ENCODE results near the gene TLE3. TPM values are rescaled to one million over a fixed set of nuclear protein-coding genes. Genes with fewer than 3 reads are reported as not detected.

The TLE3 gene
- total and polyA plus RNA-seq, 2 of the 13 experiments (the other 11 are each of a cell fraction or from before 2014, with no cell fraction given) = 11.9 to 13.8 TPM

DNA sequence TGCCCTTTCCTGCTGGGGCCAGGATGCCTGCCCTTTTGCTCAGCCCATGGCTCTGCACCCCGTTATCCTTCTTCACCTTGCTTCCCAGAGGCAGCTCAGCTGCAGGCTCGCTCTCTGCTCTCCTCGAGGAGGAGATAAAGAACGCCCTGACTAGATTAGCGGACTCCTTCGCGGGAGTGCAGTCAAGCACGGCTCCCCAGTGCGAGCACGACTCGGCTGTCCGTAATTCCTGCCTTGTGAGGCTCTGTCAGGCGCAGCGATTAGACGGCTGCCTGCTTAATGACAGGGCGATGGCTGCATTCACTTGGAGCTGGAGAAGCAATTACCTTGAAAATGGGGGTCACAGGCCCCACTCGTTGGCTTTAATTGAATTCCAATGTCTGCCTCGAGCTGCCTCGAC, 25.9 kb downstream of the TLE3 start:
- no peak overlapping the region for H3K9ac ChIP-seq (ENCODE audit: insufficient read depth, low read depth, low read length)
- no peak overlapping the region for H3K4me3 ChIP-seq (replicated peaks in 1 of 3; ENCODE audit: insufficient read depth in 1 of 3, low read depth in 2 of 3, low read length in 3 of 3)
- H4K20me1 ChIP-seq (ENCODE audit: insufficient read depth, low read length) = peaks cover 43% of the 10 kb centered on the region
- ChIA-PET CTCF (ENCODE audit: low intra/inter-chr PET ratio, low total read pairs) (no interaction called here), POLR2A (no interaction called here)
- H3K79me2 ChIP-seq (ENCODE audit: insufficient read depth, low read length) = no peaks in the 10 kb centered on the region
- intact Hi-C loops (cut with micrococcal nuclease; ENCODE audit: unreplicated experiment) (no loop called here), in situ Hi-C loops (cut with HindIII; ENCODE audit: extremely low pct_ligation_motif_present, low pct_unique_long_range_greater_than_20kb) (no loop called here)
- no peaks in the 10 kb centered on the region for H3K27me3 ChIP-seq (ENCODE audit: control insufficient read depth in 1 of 2, insufficient read depth in 2 of 2, low read length in 2 of 2)
- no peaks in the 10 kb centered on the region for H3K9me3 ChIP-seq (ENCODE audit: low read length)
- DNase-seq (ENCODE audit: low spot score) (no peak), FAIRE-seq (no peak), ATAC-seq (no peak)
- TF ChIP-seq CBX1 (IDR thresholded peaks at IDR 0.05; ENCODE audit: low read depth) = no peak
- no peak for TF ChIP-seq ZNF160 (CRISPR knock-in tag; IDR thresholded peaks at IDR 0.05)
- TF ChIP-seq ZNF768 (CRISPR knock-in tag; IDR thresholded peaks at IDR 0.05) = no peak
- no peak for TF ChIP-seq MED13 (CRISPR knock-in tag; IDR thresholded peaks at IDR 0.05)
- H2AFZ ChIP-seq (ENCODE audit: low read length) = no peak overlapping the region
- 95% methylated on average over 19 of the region's 19 CpGs for WGBS (ENCODE audit: low lambda C conversion rate)
- H3K36me3 ChIP-seq (replicated peaks in 1 of 2; ENCODE audit: control insufficient read depth in 1 of 2, insufficient read depth in 2 of 2, low read length in 2 of 2) = peaks cover 44 to 91% of the 10 kb centered on the region in 2 experiments; a peak in 4 of 5 replicates
- H3K4me1 ChIP-seq (ENCODE audit: insufficient read depth, low read length) = peaks cover 17% of the 10 kb centered on the region
- H3K27ac ChIP-seq (ENCODE audit: extremely low read length, insufficient read depth, low read length) = no peak overlapping the region
- H3K4me2 ChIP-seq (ENCODE audit: low read depth, low read length) = no peak overlapping the region
- no TSS peak for BruUV-seq (replicated peaks)

DNA sequence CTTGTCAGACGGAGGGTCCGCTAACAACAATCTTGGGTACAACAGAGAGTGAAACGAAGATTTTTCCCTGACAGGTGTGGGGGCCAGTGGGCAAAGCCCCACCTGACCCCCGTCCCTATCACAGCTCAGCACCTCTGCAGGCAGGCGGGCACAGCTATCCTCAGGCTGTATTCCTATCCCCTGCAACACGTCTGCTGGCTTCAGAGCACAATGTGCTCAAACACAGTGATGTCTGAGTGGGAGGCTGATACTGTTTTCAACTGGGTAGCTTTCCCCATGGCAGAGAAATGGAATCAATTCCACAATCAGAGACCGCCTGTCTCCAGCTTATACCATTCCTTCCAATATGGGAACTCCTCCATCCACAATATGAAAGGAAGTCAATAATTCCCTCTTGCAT, 28.0 kb downstream of the TLE3 start:
- H3K79me2 ChIP-seq (ENCODE audit: insufficient read depth, low read length) = no peaks in the 10 kb centered on the region
- H3K27me3 ChIP-seq (ENCODE audit: control insufficient read depth in 1 of 2, insufficient read depth in 2 of 2, low read length in 2 of 2) = no peaks in the 10 kb centered on the region
- H2AFZ ChIP-seq (ENCODE audit: low read length) = no peak overlapping the region
- no peak for DNase-seq (ENCODE audit: low spot score)
- peaks cover 40% of the 10 kb centered on the region for H4K20me1 ChIP-seq (ENCODE audit: insufficient read depth, low read length)
- no peak for ATAC-seq
- intact Hi-C loops (cut with micrococcal nuclease; ENCODE audit: unreplicated experiment) = no loop called here
- H3K4me3 ChIP-seq (replicated peaks in 1 of 3; ENCODE audit: insufficient read depth in 1 of 3, low read depth in 2 of 3, low read length in 3 of 3) = no peak overlapping the region
- in situ Hi-C loops (cut with HindIII; ENCODE audit: extremely low pct_ligation_motif_present, low pct_unique_long_range_greater_than_20kb) = no loop called here
- H3K36me3 ChIP-seq (replicated peaks in 1 of 2; ENCODE audit: control insufficient read depth in 1 of 2, insufficient read depth in 2 of 2, low read length in 2 of 2) = peaks cover 46 to 92% of the 10 kb centered on the region in 2 experiments; a peak in 4 of 5 replicates
- H3K9me3 ChIP-seq (ENCODE audit: low read length) = no peaks in the 10 kb centered on the region
- no TSS peak for BruUV-seq (replicated peaks)
- ChIA-PET CTCF (ENCODE audit: low intra/inter-chr PET ratio, low total read pairs) (no interaction called here), POLR2A (no interaction called here)
- 92% methylated on average over 4 of the region's 7 CpGs for WGBS (ENCODE audit: low lambda C conversion rate)
- H3K4me2 ChIP-seq (ENCODE audit: low read depth, low read length) = no peak overlapping the region
- H3K9ac ChIP-seq (ENCODE audit: insufficient read depth, low read depth, low read length) = no peak overlapping the region
- no peak for TF ChIP-seq ZNF160 (CRISPR knock-in tag; IDR thresholded peaks at IDR 0.05)
- no peak for TF ChIP-seq ZFP36L2 (CRISPR knock-in tag; IDR thresholded peaks at IDR 0.05)
- TF ChIP-seq, protein P1, sequence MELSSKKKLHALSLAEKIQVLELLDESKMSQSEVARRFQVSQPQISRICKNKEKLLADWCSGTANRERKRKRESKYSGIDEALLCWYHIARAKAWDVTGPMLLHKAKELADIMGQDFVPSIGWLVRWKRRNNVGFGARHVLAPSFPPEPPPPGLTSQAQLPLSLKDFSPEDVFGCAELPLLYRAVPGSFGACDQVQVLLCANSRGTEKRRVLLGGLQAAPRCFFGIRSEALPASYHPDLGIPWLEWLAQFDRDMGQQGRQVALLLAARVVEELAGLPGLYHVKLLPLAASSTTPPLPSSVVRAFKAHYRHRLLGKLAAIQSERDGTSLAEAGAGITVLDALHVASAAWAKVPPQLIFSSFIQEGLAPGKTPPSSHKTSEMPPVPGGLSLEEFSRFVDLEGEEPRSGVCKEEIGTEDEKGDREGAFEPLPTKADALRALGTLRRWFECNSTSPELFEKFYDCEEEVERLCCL (CRISPR knock-in tag; IDR thresholded peaks at IDR 0.05; ENCODE audit: borderline replicate concordance) = no peak
- no peak for TF ChIP-seq GABPA (IDR thresholded peaks at IDR 0.05; ENCODE audit: low read depth, low read length)
- no peak for TF ChIP-seq GABPA (CRISPR knock-in tag; IDR thresholded peaks at IDR 0.05; ENCODE audit: low read depth)
- TF ChIP-seq, protein P2, sequence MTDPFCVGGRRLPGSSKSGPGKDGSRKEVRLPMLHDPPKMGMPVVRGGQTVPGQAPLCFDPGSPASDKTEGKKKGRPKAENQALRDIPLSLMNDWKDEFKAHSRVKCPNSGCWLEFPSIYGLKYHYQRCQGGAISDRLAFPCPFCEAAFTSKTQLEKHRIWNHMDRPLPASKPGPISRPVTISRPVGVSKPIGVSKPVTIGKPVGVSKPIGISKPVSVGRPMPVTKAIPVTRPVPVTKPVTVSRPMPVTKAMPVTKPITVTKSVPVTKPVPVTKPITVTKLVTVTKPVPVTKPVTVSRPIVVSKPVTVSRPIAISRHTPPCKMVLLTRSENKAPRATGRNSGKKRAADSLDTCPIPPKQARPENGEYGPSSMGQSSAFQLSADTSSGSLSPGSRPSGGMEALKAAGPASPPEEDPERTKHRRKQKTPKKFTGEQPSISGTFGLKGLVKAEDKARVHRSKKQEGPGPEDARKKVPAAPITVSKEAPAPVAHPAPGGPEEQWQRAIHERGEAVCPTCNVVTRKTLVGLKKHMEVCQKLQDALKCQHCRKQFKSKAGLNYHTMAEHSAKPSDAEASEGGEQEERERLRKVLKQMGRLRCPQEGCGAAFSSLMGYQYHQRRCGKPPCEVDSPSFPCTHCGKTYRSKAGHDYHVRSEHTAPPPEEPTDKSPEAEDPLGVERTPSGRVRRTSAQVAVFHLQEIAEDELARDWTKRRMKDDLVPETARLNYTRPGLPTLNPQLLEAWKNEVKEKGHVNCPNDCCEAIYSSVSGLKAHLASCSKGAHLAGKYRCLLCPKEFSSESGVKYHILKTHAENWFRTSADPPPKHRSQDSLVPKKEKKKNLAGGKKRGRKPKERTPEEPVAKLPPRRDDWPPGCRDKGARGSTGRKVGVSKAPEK (CRISPR knock-in tag; IDR thresholded peaks at IDR 0.05; ENCODE audit: borderline replicate concordance) = no peak
- no peak for TF ChIP-seq MXD4 (CRISPR knock-in tag; IDR thresholded peaks at IDR 0.05)
- no peak for TF ChIP-seq ZNF335 (CRISPR knock-in tag; IDR thresholded peaks at IDR 0.05)
- H3K27ac ChIP-seq (ENCODE audit: extremely low read length, insufficient read depth, low read length) = no peak overlapping the region
- peaks cover 14% of the 10 kb centered on the region for H3K4me1 ChIP-seq (ENCODE audit: insufficient read depth, low read length)
- FAIRE-seq = no peak
